ENCODE results near the gene AOPEP. TPM values are rescaled to one million over a fixed set of nuclear protein-coding genes. Genes with fewer than 3 reads are reported as not detected.

AOPEP gene
- total RNA-seq, 5 donors from 2014 or later (not counting 1 experiment from before 2014, with no cell fraction given): 10.4 to 14.8 (median 11.3) TPM

GRCh38 chr9:95024097-95024671 lies 297.7 kb downstream of the AOPEP start:
- H3K9me3 ChIP-seq: no peaks in the 10 kb centered on the region
- no peaks in the 10 kb centered on the region for H3K27me3 Mint-ChIP-seq
- H3K9me3 Mint-ChIP-seq: no peaks in the 10 kb centered on the region
- no peaks in the 10 kb centered on the region for H3K27me3 ChIP-seq (replicated peaks in 1 of 2; ENCODE audit: control insufficient read depth in 2 of 2, extremely low read depth in 1 of 2, insufficient read depth in 2 of 2, low read length in 1 of 2)
- H3K36me3 ChIP-seq (ENCODE audit: control insufficient read depth in 2 of 2, extremely low read depth in 1 of 2, insufficient read depth in 1 of 2, low read length in 1 of 2): no peaks in the 10 kb centered on the region
- H3K4me3 Mint-ChIP-seq: no peak overlapping the region
- DNase-seq (no peak), ATAC-seq (replicated peaks in 1 of 4) (no peak)
- 92% methylated on average over 6 of the region's 12 CpGs for WGBS (ENCODE audit: insufficient coverage)
- H3K36me3 Mint-ChIP-seq: peaks cover 28% of the 10 kb centered on the region
- no peak overlapping the region for H3K27ac ChIP-seq (ENCODE audit: low read length)
- POLR2A ChIA-PET: no interaction called here
- H3K4me1 ChIP-seq (ENCODE audit: control insufficient read depth in 1 of 2, extremely low read depth in 1 of 2, insufficient read depth in 2 of 2, low read length in 2 of 2): no peaks in the 10 kb centered on the region
- no peak overlapping the region for H3K27ac Mint-ChIP-seq
- H3K4me3 ChIP-seq (ENCODE audit: control insufficient read depth in 1 of 2, extremely low read depth in 1 of 2, low read length in 1 of 2): no peak overlapping the region
- CTCF ChIA-PET: no interaction called here
- no peaks in the 10 kb centered on the region for H3K4me1 Mint-ChIP-seq

DNA sequence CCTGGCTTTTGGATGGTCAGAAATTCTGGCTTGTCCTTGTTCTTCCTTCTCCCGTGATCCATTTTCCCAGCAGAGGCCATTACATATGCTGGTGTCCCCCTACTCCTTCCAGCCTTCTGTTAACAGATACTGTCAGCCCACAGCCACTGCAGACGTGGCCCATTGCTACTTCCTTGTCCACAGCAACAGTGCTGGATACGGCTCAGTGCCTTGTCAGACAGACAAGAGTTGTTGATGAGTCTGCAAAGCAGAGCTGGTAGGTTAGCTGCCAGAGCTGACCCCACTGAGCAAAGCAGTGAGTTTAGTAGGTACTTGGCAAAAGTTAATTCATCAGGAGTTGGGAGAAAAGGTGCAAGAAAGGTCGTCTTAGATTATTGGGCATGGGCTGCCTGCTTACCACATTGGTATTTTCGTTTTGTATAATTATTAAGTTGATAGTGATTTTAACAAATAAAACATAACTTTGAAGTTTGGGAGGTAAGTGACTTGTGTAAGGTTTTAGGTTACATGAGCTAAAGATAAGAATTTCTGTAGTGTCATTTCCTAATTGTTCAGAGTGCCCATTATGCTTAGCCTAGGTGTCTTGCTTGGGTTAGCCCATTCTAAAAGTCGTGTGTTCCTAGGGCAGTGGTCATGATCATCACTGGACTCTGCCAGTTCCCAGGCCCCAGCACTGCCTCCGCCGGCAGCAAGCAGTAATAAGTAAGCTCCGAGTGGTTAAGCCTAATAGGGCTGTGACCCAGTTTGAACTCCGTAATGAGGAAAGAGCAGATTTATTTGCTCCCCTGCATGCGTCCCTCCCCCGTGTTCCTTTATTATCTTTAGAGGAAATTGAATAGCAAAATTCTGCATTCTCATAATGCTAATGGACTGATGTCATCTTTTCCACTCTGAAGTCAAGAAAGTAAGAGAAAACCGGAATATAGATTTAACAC lies 299.0 kb downstream of the AOPEP start:
- DNase-seq (no peak), ATAC-seq (replicated peaks in 1 of 4) (no peak)
- no peaks in the 10 kb centered on the region for H3K27me3 ChIP-seq (replicated peaks in 1 of 2; ENCODE audit: control insufficient read depth in 2 of 2, extremely low read depth in 1 of 2, insufficient read depth in 2 of 2, low read length in 1 of 2)
- Mint-ChIP-seq H3K9me3 (no peaks in the 10 kb centered on the region), H3K4me1 (no peaks in the 10 kb centered on the region), H3K27me3 (no peaks in the 10 kb centered on the region), H3K4me3 (no peak overlapping the region), H3K27ac (no peak overlapping the region), H3K36me3 (peaks cover 21% of the 10 kb centered on the region)
- WGBS (ENCODE audit: insufficient coverage): 86% methylated on average over 7 of the region's 13 CpGs
- H3K4me1 ChIP-seq (ENCODE audit: control insufficient read depth in 1 of 2, extremely low read depth in 1 of 2, insufficient read depth in 2 of 2, low read length in 2 of 2): no peaks in the 10 kb centered on the region
- ChIA-PET CTCF (no interaction called here), POLR2A (no interaction called here)
- no peak overlapping the region for H3K27ac ChIP-seq (ENCODE audit: low read length)
- H3K36me3 ChIP-seq (ENCODE audit: control insufficient read depth in 2 of 2, extremely low read depth in 1 of 2, insufficient read depth in 1 of 2, low read length in 1 of 2): no peaks in the 10 kb centered on the region
- H3K9me3 ChIP-seq: no peaks in the 10 kb centered on the region
- H3K4me3 ChIP-seq (ENCODE audit: control insufficient read depth in 1 of 2, extremely low read depth in 1 of 2, low read length in 1 of 2): no peak overlapping the region

DNA sequence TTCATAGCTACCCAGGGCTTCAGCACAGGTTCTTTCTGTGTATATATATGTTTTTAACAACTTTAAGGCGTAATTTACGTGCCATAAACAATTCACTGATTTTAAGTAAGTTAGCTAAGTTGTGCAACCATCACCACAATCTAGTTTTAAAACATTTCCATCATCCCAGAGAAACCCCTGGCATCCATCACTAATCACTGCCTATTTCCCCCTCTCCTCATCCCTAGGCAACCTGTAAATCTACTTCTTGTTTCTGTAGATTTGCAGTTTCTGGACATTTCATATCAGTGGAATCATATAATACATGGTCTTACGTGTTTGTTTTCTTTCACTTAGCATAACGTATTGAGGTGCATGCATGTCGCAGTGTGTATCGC lies 299.6 kb downstream of the AOPEP start:
- no peaks in the 10 kb centered on the region for H3K9me3 Mint-ChIP-seq
- no peak overlapping the region for H3K27ac Mint-ChIP-seq
- Histone ChIP-seq H3K27ac (ENCODE audit: low read length) (no peak overlapping the region), H3K27me3 (replicated peaks in 1 of 2; ENCODE audit: control insufficient read depth in 2 of 2, extremely low read depth in 1 of 2, insufficient read depth in 2 of 2, low read length in 1 of 2) (no peaks in the 10 kb centered on the region), H3K36me3 (ENCODE audit: control insufficient read depth in 2 of 2, extremely low read depth in 1 of 2, insufficient read depth in 1 of 2, low read length in 1 of 2) (no peaks in the 10 kb centered on the region), H3K9me3 (no peaks in the 10 kb centered on the region), H3K4me1 (ENCODE audit: control insufficient read depth in 1 of 2, extremely low read depth in 1 of 2, insufficient read depth in 2 of 2, low read length in 2 of 2) (no peaks in the 10 kb centered on the region), H3K4me3 (ENCODE audit: control insufficient read depth in 1 of 2, extremely low read depth in 1 of 2, low read length in 1 of 2) (no peak overlapping the region)
- H3K4me3 Mint-ChIP-seq: no peak overlapping the region
- WGBS (ENCODE audit: insufficient coverage): 100% methylated on average over 1 of the region's 6 CpGs
- DNase-seq (no peak), ATAC-seq (replicated peaks in 1 of 4) (no peak)
- H3K4me1 Mint-ChIP-seq: no peaks in the 10 kb centered on the region
- ChIA-PET POLR2A (no interaction called here), CTCF (no interaction called here)
- no peaks in the 10 kb centered on the region for H3K27me3 Mint-ChIP-seq
- peaks cover 22% of the 10 kb centered on the region for H3K36me3 Mint-ChIP-seq

- ATAC-seq (replicated peaks in 1 of 4): no peak
Measured at GRCh38 chr9:95027914-95028852, 301.7 kb downstream of the AOPEP start.

GRCh38 chr9:95028853-95029219 lies 302.3 kb downstream of the AOPEP start:
- POLR2A ChIA-PET: no interaction called here

More at GRCh38 chr9:95027914-95028852, 301.7 kb downstream of the AOPEP start:
- CTCF ChIA-PET: no interaction called here
- Histone ChIP-seq H3K4me1 (ENCODE audit: control insufficient read depth in 1 of 2, extremely low read depth in 1 of 2, insufficient read depth in 2 of 2, low read length in 2 of 2) (no peaks in the 10 kb centered on the region), H3K9me3 (no peaks in the 10 kb centered on the region), H3K27me3 (replicated peaks in 1 of 2; ENCODE audit: control insufficient read depth in 2 of 2, extremely low read depth in 1 of 2, insufficient read depth in 2 of 2, low read length in 1 of 2) (no peaks in the 10 kb centered on the region), H3K27ac (ENCODE audit: low read length) (no peak overlapping the region), H3K4me3 (ENCODE audit: control insufficient read depth in 1 of 2, extremely low read depth in 1 of 2, low read length in 1 of 2) (no peak overlapping the region), H3K36me3 (ENCODE audit: control insufficient read depth in 2 of 2, extremely low read depth in 1 of 2, insufficient read depth in 1 of 2, low read length in 1 of 2) (no peaks in the 10 kb centered on the region)
- no peak for DNase-seq
- POLR2A ChIA-PET: no interaction called here
- Mint-ChIP-seq H3K4me1 (no peaks in the 10 kb centered on the region), H3K27me3 (no peaks in the 10 kb centered on the region), H3K9me3 (no peaks in the 10 kb centered on the region), H3K4me3 (no peak overlapping the region), H3K27ac (no peak overlapping the region), H3K36me3 (peaks cover 9% of the 10 kb centered on the region)
- WGBS (ENCODE audit: insufficient coverage): 100% methylated on average over 3 of the region's 11 CpGs

GRCh38 chr9:95029288-95029687 lies 302.8 kb downstream of the AOPEP start:
- Mint-ChIP-seq H3K27me3 (no peaks in the 10 kb centered on the region), H3K4me3 (no peak overlapping the region), H3K27ac (no peak overlapping the region), H3K36me3 (peaks cover 9% of the 10 kb centered on the region), H3K9me3 (no peaks in the 10 kb centered on the region), H3K4me1 (no peaks in the 10 kb centered on the region)
- ATAC-seq (replicated peaks in 1 of 4): no peak
- no peaks in the 10 kb centered on the region for H3K27me3 ChIP-seq (replicated peaks in 1 of 2; ENCODE audit: control insufficient read depth in 2 of 2, extremely low read depth in 1 of 2, insufficient read depth in 2 of 2, low read length in 1 of 2)
- H3K36me3 ChIP-seq (ENCODE audit: control insufficient read depth in 2 of 2, extremely low read depth in 1 of 2, insufficient read depth in 1 of 2, low read length in 1 of 2): no peaks in the 10 kb centered on the region
- no CpG with 5 or more reads among the region's 5 CpGs for WGBS (ENCODE audit: insufficient coverage)
- no peak overlapping the region for H3K27ac ChIP-seq (ENCODE audit: low read length)
- DNase-seq: no peak
- no peaks in the 10 kb centered on the region for H3K9me3 ChIP-seq
- H3K4me3 ChIP-seq (ENCODE audit: control insufficient read depth in 1 of 2, extremely low read depth in 1 of 2, low read length in 1 of 2): no peak overlapping the region
- H3K4me1 ChIP-seq (ENCODE audit: control insufficient read depth in 1 of 2, extremely low read depth in 1 of 2, insufficient read depth in 2 of 2, low read length in 2 of 2): no peaks in the 10 kb centered on the region
- ChIA-PET POLR2A (no interaction called here), CTCF (interaction anchor here in 1 of 2 donors (0.6 kb wide), 1 partner anchor 13 kb away, joined by 3 read pairs; no protein-coding TSS in a partner anchor)

More at GRCh38 chr9:95028853-95029219, 302.3 kb downstream of the AOPEP start:
- H3K36me3 Mint-ChIP-seq: peaks cover 9% of the 10 kb centered on the region
- H3K4me1 ChIP-seq (ENCODE audit: control insufficient read depth in 1 of 2, extremely low read depth in 1 of 2, insufficient read depth in 2 of 2, low read length in 2 of 2): no peaks in the 10 kb centered on the region
- no peaks in the 10 kb centered on the region for H3K27me3 ChIP-seq (replicated peaks in 1 of 2; ENCODE audit: control insufficient read depth in 2 of 2, extremely low read depth in 1 of 2, insufficient read depth in 2 of 2, low read length in 1 of 2)
- no peak overlapping the region for H3K4me3 Mint-ChIP-seq
- H3K4me1 Mint-ChIP-seq: no peaks in the 10 kb centered on the region
- no peak for DNase-seq
- CTCF ChIA-PET: interaction anchor here in 1 of 2 donors (0.6 kb wide), 1 partner anchor 12 kb away, joined by 3 read pairs; no protein-coding TSS in a partner anchor
- WGBS (ENCODE audit: insufficient coverage): 100% methylated on average over 7 of the region's 8 CpGs
- no peak for ATAC-seq (replicated peaks in 1 of 4)
- no peaks in the 10 kb centered on the region for H3K36me3 ChIP-seq (ENCODE audit: control insufficient read depth in 2 of 2, extremely low read depth in 1 of 2, insufficient read depth in 1 of 2, low read length in 1 of 2)
- no peaks in the 10 kb centered on the region for H3K9me3 Mint-ChIP-seq
- no peaks in the 10 kb centered on the region for H3K27me3 Mint-ChIP-seq
- no peaks in the 10 kb centered on the region for H3K9me3 ChIP-seq
- H3K27ac ChIP-seq (ENCODE audit: low read length): no peak overlapping the region
- no peak overlapping the region for H3K4me3 ChIP-seq (ENCODE audit: control insufficient read depth in 1 of 2, extremely low read depth in 1 of 2, low read length in 1 of 2)
- no peak overlapping the region for H3K27ac Mint-ChIP-seq

Measured in T-cell (primary cell).